Thymus (tissue), 11 donors: Measurements from ENCODE around the gene ZNF783. TPM values are rescaled to one million over a fixed set of nuclear protein-coding genes. Genes with fewer than 3 reads are reported as not detected.
"Not testable (repeated sequence)": the region's sequence is repeated elsewhere in the genome, so short reads cannot be mapped to it uniquely, and the experiment has no call there.

ENCODE experiments used
- DNase-seq, 9 donors: peaks; one replicate each; pipeline ENCODE4 v3.0.0-alpha.2; 2013; ENCODE audit warnings: low spot score in 9 of 9, low read depth in 6 of 9, missing footprints in 1 of 9
- H3K27ac ChIP-seq, 2 donors: one replicate each; pipeline ENCODE4 v1.5.1; 2013; ENCODE audit warnings: control low read depth in 1 of 2, low read depth in 1 of 2, low read length in 1 of 2, mild to moderate bottlenecking in 1 of 2, moderate library complexity in 1 of 2
- H3K27me3 ChIP-seq, 2 donors: one replicate each; pipeline ENCODE4 v1.5.1; 2013; ENCODE audit warnings: low read length in 1 of 2; ENCODE audit not compliant: control insufficient read depth in 2 of 2, insufficient read depth in 1 of 2
- H3K36me3 ChIP-seq, 2 donors: one replicate each; pipeline ENCODE4 v1.5.1; 2013; ENCODE audit warnings: low read length in 1 of 2, mild to moderate bottlenecking in 1 of 2, moderate library complexity in 1 of 2; ENCODE audit not compliant: control insufficient read depth in 2 of 2, insufficient read depth in 2 of 2
- H3K4me1 ChIP-seq, 2 donors: one replicate each; pipeline ENCODE4 v1.5.1; 2013; ENCODE audit warnings: low read length in 2 of 2; ENCODE audit not compliant: control insufficient read depth in 2 of 2, insufficient read depth in 2 of 2
- H3K4me3 ChIP-seq, 2 donors: one replicate each; pipeline ENCODE4 v1.5.1; 2013; ENCODE audit warnings: low read length in 2 of 2, control low read depth in 1 of 2, mild to moderate bottlenecking in 1 of 2
- H3K9me3 ChIP-seq, 2 donors: one replicate each; pipeline ENCODE4 v1.5.1; 2013; ENCODE audit warnings: low read length in 1 of 2, mild to moderate bottlenecking in 1 of 2; ENCODE audit not compliant: control insufficient read depth in 2 of 2, insufficient read depth in 1 of 2
- WGBS: extraction: QIAGEN DNeasy Blood & Tissue Kit; methylation state at CpG from one replicate; pipeline ENCODE4 v1.1.7; 2013; 5-methylcytosine and 5-hydroxymethylcytosine counted together
- polyA plus RNA-seq: library from polyadenylated mRNA; stranded (reverse); fragments of 200-250 nt; gene quantifications from one replicate; pipeline ENCODE4 v1.2.3, GENCODE V29; 2013
- total RNA-seq: library from RNA; stranded (reverse); fragments of 120-200 nt; gene quantifications from one replicate; pipeline ENCODE4 v1.2.4, GENCODE V29; 2013
- donor health status: healthy.

The ZNF783 gene
- total and polyA plus RNA-seq, 2 donors, result 7.8 to 12.9 TPM

DNA sequence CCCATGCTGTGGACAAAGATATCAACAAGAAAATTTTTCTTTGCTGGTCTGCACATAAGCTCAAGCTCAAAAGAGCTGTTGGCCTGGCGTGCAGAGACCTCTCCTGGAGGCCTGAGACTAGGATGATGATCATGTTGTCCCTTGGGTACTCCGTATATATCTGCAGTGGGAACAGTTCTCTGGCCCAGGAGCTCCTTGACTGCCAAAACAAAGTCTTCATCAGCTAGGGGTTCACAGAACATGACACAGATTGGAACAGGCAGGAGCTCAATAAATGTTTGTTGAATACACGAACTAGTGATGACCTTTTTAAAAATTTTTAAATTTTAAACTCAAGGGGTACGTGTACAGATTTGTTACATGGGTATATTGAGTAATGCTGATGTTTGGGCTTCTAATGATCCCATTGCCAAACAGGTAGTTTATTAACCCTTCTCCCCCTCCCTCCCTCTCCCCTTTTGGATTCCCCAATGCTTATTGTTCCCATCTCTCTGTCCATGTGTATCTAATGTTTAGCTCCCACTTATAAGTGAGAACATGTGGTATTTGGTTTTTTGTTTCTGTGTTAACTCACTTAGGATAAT lies 49.1 kb downstream of the ZNF783 start:
- Histone ChIP-seq H3K9me3 (no peaks in the 10 kb centered on the region), H3K36me3 (no peaks in the 10 kb centered on the region), H3K4me1 (no peaks in the 10 kb centered on the region), H3K27me3 (no peaks in the 10 kb centered on the region), H3K27ac (no peak overlapping the region), H3K4me3 (no peak overlapping the region)
- WGBS, result 92% methylated on average over 4 of the region's 4 CpGs
- DNase-seq, result no peak

DNA sequence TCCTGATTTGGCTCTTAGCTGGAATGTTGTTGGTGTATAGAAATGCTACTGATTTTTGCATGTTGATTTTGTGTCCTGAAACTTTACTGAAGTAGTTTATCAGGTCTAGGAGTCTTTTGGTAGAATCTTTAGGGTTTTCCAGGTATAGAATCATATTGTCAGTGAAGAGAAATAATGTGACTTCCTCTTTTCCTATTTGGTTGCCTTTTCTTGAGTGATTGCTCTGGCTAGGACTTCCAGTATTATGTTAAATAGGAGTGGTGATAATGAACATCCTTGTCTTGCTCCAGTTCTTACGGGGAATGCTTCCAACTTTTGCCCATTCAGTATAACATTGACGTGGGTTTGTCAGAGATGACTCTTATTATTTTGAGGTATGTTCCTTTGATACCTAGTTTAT lies 52.0 kb downstream of the ZNF783 start:
- no peak for DNase-seq
- no peak overlapping the region for H3K27ac ChIP-seq
- H3K27me3 ChIP-seq, result no peaks in the 10 kb centered on the region
- H3K9me3 ChIP-seq, result peaks cover 0 to 6% of the 10 kb centered on the region in 2 donors
- no peaks in the 10 kb centered on the region for H3K36me3 ChIP-seq
- no peaks in the 10 kb centered on the region for H3K4me1 ChIP-seq
- no peak overlapping the region for H3K4me3 ChIP-seq
- WGBS, result 91% methylated on average over 2 of the region's 2 CpGs

DNA sequence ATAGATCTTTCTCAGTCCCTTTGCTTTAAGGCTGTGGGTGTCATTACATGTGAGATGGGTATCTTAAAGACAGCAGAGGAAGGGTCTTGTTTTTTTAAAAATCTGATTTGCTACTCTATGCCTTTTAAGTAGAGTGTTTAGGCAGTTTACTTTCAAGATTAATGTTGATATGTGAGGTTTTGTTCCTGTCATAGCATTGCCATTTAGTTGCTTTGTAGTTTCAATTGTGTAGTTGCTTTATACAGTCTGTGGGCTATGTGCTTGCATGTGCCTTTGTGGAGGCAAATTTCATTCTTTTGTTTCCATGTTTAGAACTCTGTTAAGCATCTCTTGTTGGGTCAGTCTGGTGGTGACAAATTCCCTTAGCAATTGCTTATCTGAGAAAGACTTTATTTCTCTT lies 54.6 kb downstream of the ZNF783 start:
- Histone ChIP-seq H3K27me3 (no peaks in the 10 kb centered on the region), H3K4me1 (no peaks in the 10 kb centered on the region), H3K36me3 (no peaks in the 10 kb centered on the region), H3K9me3 (peaks cover 0 to 7% of the 10 kb centered on the region in 2 donors), H3K4me3 (no peak overlapping the region), H3K27ac (no peak overlapping the region)
- no peak for DNase-seq

DNA sequence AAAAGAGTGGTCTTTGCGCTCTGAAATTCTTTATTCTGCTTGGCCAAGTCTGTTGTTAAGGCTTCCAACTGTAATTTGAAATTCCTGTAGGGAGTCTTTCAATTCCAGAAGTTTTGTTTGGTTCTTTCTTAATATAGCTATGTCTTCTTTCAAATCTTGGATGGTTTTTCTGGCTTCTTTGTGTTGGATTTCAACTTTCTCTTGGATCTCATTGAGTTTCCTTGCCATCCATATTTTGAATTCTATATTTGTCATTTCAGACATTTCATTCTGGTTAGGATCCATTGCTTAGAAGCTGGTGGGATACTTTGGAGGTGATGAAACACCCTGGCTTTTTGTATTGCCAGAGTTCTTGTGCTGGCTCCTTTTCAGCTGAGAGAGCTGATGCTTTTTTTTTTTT lies 55.5 kb downstream of the ZNF783 start:
- Histone ChIP-seq H3K27ac (no peak overlapping the region), H3K4me1 (no peaks in the 10 kb centered on the region), H3K36me3 (no peaks in the 10 kb centered on the region), H3K27me3 (no peaks in the 10 kb centered on the region), H3K9me3 (peaks cover 0 to 7% of the 10 kb centered on the region in 2 donors), H3K4me3 (no peak overlapping the region)
- WGBS, result 100% methylated on average over 1 of the region's 1 CpG
- DNase-seq, result no peak

DNA sequence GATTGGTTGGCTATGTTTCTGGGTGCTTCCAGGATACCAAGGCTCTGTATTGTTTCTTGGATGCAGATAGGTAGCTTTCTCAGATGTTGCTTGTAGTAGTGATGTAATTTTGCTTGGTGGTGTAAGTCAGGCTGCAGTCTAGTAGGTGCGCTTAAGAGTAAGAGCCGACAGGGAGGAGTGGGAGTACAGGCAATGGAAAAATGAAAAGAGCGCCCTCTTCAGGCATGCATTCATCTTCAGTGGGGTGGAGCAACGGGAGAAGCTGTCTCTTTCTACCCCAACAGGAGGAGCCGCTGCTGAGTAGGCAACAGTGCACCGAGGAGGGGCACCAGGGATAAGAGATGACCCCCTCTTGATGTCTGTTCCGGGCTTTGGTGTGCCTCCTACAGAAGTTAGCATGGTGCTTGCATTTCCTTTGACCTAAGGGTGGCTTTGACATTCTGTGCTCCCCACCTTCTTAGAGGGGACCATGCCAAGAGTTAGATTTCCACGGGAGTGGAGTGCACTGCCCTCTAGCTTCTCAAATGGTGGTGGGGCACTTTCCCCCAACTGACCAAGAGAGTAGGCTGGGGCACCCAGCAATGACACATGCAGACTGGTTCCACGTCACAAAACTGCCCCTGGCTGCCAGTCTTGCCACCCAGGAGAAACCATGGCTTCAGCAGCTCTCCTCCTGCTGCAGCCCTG lies 56.1 kb downstream of the ZNF783 start:
- Histone ChIP-seq H3K36me3 (no peaks in the 10 kb centered on the region), H3K27ac (no peak overlapping the region), H3K27me3 (no peaks in the 10 kb centered on the region), H3K9me3 (peaks cover 0 to 7% of the 10 kb centered on the region in 2 donors), H3K4me3 (no peak overlapping the region), H3K4me1 (no peaks in the 10 kb centered on the region)
- peak in 1 of 9 donors; percentile 6 for DNase-seq
- 77% methylated on average over 9 of the region's 9 CpGs for WGBS

DNA sequence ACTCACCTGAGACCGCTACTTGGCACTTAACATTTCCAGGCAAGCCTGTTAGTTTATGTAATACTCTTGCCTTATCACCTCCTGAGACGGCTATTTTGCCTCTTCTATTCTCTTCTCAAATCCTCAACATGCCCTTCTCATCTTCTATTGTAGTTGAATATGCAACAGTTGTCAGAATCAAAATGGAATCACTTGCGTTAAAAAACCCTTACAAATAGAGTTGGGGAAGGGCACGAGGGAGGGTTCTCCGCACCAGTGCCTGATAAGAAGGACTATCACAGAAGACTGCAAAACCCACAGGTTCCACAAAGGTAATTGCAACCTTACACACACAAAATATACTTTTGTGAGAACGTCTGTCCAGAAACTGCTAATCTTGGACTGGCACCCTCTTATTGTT lies 57.4 kb downstream of the ZNF783 start:
- Histone ChIP-seq H3K36me3 (no peaks in the 10 kb centered on the region), H3K4me3 (no peak overlapping the region), H3K4me1 (no peaks in the 10 kb centered on the region), H3K27me3 (no peaks in the 10 kb centered on the region), H3K9me3 (peaks cover 0 to 7% of the 10 kb centered on the region in 2 donors), H3K27ac (no peak overlapping the region)
- no peak for DNase-seq
- 96% methylated on average over 6 of the region's 6 CpGs for WGBS

DNA sequence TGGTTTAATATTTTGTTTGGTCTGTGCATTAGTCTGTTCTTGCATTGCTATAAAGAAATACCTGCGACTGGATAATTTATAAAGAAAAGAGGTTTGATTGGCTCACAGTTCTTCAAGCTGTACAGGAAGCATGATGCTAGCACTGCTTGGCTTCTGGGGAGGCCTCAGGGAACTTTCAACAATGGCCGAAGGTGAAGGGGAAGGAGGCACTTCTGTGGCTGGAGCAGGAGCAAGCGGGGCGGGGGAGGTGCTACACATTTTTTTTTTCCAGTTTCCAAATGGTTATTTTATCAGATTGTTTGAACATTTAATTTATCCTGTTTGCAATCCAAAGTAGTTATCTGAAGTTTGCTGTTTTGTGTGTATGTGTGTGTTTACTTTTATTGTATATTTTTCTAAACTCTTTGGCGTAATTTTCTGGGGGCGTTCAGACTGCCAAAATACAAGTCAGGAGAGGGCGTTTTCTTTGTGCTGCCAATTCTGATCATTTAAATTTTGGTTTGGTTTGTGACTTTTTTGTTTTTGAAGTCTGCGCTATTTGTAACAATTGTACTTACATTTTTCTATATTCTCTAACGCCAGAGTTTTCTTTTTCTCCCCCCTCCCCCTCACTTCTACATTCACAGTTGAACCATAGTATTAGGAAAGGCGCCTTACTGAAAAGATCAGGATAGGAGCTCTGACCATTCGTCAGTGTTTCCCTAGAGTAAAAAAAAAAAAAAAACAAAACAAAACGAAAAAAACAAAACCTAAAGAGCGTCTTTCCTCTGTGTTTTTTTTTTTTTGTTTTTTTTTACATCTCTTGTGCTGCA lies 58.5 kb downstream of the ZNF783 start:
- Histone ChIP-seq H3K27ac (no peak overlapping the region), H3K36me3 (no peaks in the 10 kb centered on the region), H3K27me3 (no peaks in the 10 kb centered on the region), H3K4me3 (no peak overlapping the region), H3K9me3 (peaks cover 0 to 7% of the 10 kb centered on the region in 2 donors), H3K4me1 (no peaks in the 10 kb centered on the region)
- DNase-seq, result no peak
- WGBS, result 90% methylated on average over 13 of the region's 13 CpGs

DNA sequence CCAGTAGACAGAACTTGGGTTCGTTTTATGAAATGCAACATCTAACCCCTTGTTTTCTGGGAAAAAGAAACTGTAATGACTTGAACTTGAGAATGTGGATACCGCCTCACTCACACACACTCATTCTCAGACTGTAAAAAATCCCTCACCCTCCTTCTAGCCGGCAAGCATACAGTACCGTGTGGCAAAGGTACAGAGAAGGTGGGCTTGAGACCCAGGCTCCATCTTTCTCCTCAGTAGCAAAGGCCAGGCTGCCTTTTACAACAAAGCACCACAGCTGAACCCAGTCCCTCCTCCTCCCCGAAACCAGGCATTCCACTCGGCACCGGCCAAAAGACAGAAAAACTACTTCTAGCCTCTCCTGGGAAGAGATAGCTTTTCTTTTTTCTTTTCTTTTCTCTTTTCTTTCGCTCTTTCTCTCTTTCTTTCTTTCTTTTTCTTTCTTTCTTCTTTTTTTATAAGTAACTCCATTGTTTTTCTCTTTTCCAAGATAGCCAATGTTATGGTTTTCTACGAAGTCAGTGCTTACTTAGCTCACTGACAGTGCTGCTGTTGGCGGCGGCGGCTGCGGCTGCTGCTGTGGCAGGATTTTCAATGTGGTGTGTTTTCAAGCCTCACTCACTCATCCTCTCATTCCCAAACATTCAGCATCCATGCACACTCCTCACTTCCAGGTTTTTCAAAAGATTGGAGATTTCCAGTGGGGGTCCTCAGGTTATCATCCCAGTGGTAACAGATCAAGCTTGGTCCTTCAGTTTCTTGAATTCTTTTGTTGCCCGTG lies 59.3 kb downstream of the ZNF783 start:
- 88% methylated on average over 14 of the region's 14 CpGs for WGBS
- not testable (repeated sequence) for H3K36me3 ChIP-seq, H3K9me3 ChIP-seq, H3K27me3 ChIP-seq, DNase-seq, H3K4me3 ChIP-seq, H3K4me1 ChIP-seq, H3K27ac ChIP-seq
